Body of pancreas (tissue), 4 donors: ENCODE measurements around the gene BLZF1. TPM values are rescaled to one million over a fixed set of nuclear protein-coding genes. Genes with fewer than 3 reads are reported as not detected.

Source experiments
- ATAC-seq: fragments of 150-250 bp; one replicate; pipeline ENCODE4 v1.9.1; 2016
- DNase-seq, 4 donors: peaks; one replicate each; pipeline ENCODE4 v3.0.0-alpha.2; 2019
- H3K27ac ChIP-seq, 4 donors: fragments of 200-600 bp; sonication (generic); 1 replicate in 3 of 4; 2 replicates in 1 of 4; pipeline versions ENCODE4 v1.5.1 to v1.6.1; 2016 to 2019; ENCODE audit warnings: mild to moderate bottlenecking in 1 of 4, mixed read lengths in 1 of 4, moderate library complexity in 1 of 4
- H3K27me3 ChIP-seq, 2 donors: fragments of 200-600 bp; sonication (generic); one replicate each; pipeline ENCODE4 v1.6.0; 2016; ENCODE audit warnings: mild to moderate bottlenecking in 1 of 2
- H3K36me3 ChIP-seq, 2 donors: fragments of 200-600 bp; sonication (generic); replicated peaks in 1 of 2; 2 replicates each; pipeline ENCODE4 v1.5.1; 2016; ENCODE audit warnings: low read depth in 2 of 2; ENCODE audit not compliant: insufficient read depth in 1 of 2
- H3K4me1 ChIP-seq: fragments of 200-600 bp; sonication (generic); one replicate; pipeline ENCODE4 v1.6.0; 2016
- H3K4me3 ChIP-seq, 2 donors: fragments of 200-600 bp; sonication (generic); 1 replicate in 1 of 2; 2 replicates in 1 of 2; pipeline ENCODE4 v1.5.1; 2016 to 2019
- H3K9me3 ChIP-seq, 3 donors: fragments of 200-600 bp; sonication (generic); 1 replicate in 2 of 3; 2 replicates in 1 of 3; pipeline ENCODE4 v1.5.1; 2016
- POLR2A ChIP-seq, 3 donors: fragments of 450-650 bp; IDR thresholded peaks; one replicate each; pipeline ENCODE4 v1.6.1; 2016; ENCODE audit warnings: antibody characterized with exemption in 3 of 3, mild to moderate bottlenecking in 2 of 3
- WGBS, 2 donors: methylation state at CpG; one replicate each; pipeline ENCODE4 v1.1.5; 2017; 5-methylcytosine and 5-hydroxymethylcytosine counted together
- intact Hi-C: fragments of 100-400 bp; cut with DNase I; formaldehyde crosslinking; loops from one replicate; pipeline ENCODE4 v1.15.1; 2023
- total RNA-seq, 2 donors: library from RNA; depleted of rRNA; stranded (reverse); fragments of >200 nt; gene quantifications; one replicate each; pipeline ENCODE4 v1.1.0, GENCODE V29; 2016
- TF ChIP-seq, protein P1 (sequence below), 7 experiments: fragments of 450-650 bp in 4 of 7; fragments of 200-600 bp in 3 of 7; sonication (generic) in 3 of 7; IDR thresholded peaks; one replicate each; pipeline ENCODE4 v1.5.1; 2016 to 2019; ENCODE audit warnings: antibody characterized with exemption in 7 of 7

Gene BLZF1
- total RNA-seq, 2 donors from 2014 or later = 11.5 to 15.0 TPM

DNA sequence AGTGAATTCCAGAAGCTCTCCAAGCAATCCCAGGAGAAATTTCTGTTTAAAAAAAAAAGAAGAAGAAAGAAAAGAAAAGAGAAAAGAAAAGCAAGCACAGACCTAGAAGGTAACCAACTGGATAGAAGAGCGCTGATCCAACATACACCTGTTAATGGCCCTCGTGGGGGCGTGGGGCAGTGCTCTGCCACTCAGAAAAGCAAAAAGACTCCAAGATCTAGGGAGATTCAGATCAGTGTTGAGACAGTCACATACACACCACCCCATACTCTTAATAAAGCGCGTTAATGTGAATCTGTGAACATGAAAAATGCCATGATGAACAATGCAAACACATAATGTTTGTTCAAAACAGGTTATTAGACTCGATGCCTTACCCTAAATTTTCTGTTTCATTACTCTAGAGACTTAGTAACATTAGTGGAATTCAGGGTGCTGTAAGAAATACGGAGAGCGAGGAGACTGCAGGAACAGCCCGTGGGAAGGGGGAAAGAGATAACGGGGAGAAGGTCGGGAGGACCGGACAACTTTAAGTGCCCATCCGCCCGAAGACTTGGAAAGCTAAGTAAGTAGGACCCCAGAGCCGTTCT lies 804 bp upstream of the BLZF1 start:
- H3K36me3 ChIP-seq = peaks cover 0 to 3% of the 10 kb centered on the region in 2 donors
- peak; percentile 4 for ATAC-seq
- peak overlapping the region in 3 of 4 donors; percentile 76 to 89 (median 86) for H3K27ac ChIP-seq
- 5 to 9% methylated on average over 15 of the region's 15 CpGs for whole genome bisulfite sequencing, 2 donors
- TF ChIP-seq, protein P1, sequence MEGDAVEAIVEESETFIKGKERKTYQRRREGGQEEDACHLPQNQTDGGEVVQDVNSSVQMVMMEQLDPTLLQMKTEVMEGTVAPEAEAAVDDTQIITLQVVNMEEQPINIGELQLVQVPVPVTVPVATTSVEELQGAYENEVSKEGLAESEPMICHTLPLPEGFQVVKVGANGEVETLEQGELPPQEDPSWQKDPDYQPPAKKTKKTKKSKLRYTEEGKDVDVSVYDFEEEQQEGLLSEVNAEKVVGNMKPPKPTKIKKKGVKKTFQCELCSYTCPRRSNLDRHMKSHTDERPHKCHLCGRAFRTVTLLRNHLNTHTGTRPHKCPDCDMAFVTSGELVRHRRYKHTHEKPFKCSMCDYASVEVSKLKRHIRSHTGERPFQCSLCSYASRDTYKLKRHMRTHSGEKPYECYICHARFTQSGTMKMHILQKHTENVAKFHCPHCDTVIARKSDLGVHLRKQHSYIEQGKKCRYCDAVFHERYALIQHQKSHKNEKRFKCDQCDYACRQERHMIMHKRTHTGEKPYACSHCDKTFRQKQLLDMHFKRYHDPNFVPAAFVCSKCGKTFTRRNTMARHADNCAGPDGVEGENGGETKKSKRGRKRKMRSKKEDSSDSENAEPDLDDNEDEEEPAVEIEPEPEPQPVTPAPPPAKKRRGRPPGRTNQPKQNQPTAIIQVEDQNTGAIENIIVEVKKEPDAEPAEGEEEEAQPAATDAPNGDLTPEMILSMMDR (IDR thresholded peaks at IDR 0.05) = no peak
- TF ChIP-seq POLR2A (IDR thresholded peaks at IDR 0.05) = no peak
- intact Hi-C loops = no loop called here
- no peaks in the 10 kb centered on the region for H3K27me3 ChIP-seq
- no peaks in the 10 kb centered on the region for H3K9me3 ChIP-seq
- DNase-seq = no peak
- peaks cover 16% of the 10 kb centered on the region for H3K4me1 ChIP-seq
- H3K4me3 ChIP-seq = peak overlapping the region; percentile 20 to 46

GRCh38 chr1:169368406-169368769 lies 393 bp downstream of the BLZF1 start:
- no peaks in the 10 kb centered on the region for H3K9me3 ChIP-seq
- H3K4me1 ChIP-seq = peaks cover 16% of the 10 kb centered on the region
- no peak for ATAC-seq
- no peaks in the 10 kb centered on the region for H3K27me3 ChIP-seq
- 1% methylated on average over 16 of the region's 16 CpGs for WGBS, 2 donors
- H3K27ac ChIP-seq = peak overlapping the region; percentile 65 to 89 (median 81)
- intact Hi-C loops = no loop called here
- H3K36me3 ChIP-seq = peaks cover 0 to 5% of the 10 kb centered on the region in 2 donors
- peak in 1 of 3 donors; percentile 12 for TF ChIP-seq POLR2A (IDR thresholded peaks at IDR 0.05)
- TF ChIP-seq, protein P1 (IDR thresholded peaks at IDR 0.05) = no peak
- DNase-seq = peak in 3 of 4 donors; percentile 12 to 21 (median 19)
- H3K4me3 ChIP-seq = peak overlapping the region; percentile 20 to 46

GRCh38 chr1:169371404-169371803 lies 3.4 kb downstream of the BLZF1 start:
- no peak for ATAC-seq
- Histone ChIP-seq H3K4me1 (peaks cover 16% of the 10 kb centered on the region), H3K9me3 (no peaks in the 10 kb centered on the region), H3K4me3 (no peak overlapping the region), H3K36me3 (peaks cover 0 to 5% of the 10 kb centered on the region in 2 donors), H3K27me3 (no peaks in the 10 kb centered on the region), H3K27ac (no peak overlapping the region)
- intact Hi-C loops = no loop called here
- 56 to 70% methylated on average over 1 of the region's 1 CpG for WGBS, 2 donors
- TF ChIP-seq, protein P1 (IDR thresholded peaks at IDR 0.05) = no peak
- TF ChIP-seq POLR2A (IDR thresholded peaks at IDR 0.05) = no peak
- no peak for DNase-seq

- H3K36me3 ChIP-seq = peaks cover 0 to 19% of the 10 kb centered on the region in 2 donors
- no peak overlapping the region for H3K27ac ChIP-seq
- no peak overlapping the region for H3K4me3 ChIP-seq
- H3K27me3 ChIP-seq = no peaks in the 10 kb centered on the region
- no peaks in the 10 kb centered on the region for H3K4me1 ChIP-seq
- no peak for DNase-seq
- intact Hi-C loops = no loop called here
- TF ChIP-seq POLR2A (IDR thresholded peaks at IDR 0.05) = no peak
- TF ChIP-seq, protein P1 (IDR thresholded peaks at IDR 0.05) = no peak
- no peak for ATAC-seq
- no peaks in the 10 kb centered on the region for H3K9me3 ChIP-seq
These were observed 13.2 kb downstream of the BLZF1 start for GRCh38 chr1:169381162-169381561.

GRCh38 chr1:169383449-169383848 lies 15.5 kb downstream of the BLZF1 start:
- H3K36me3 ChIP-seq = peaks cover 0 to 14% of the 10 kb centered on the region in 2 donors
- intact Hi-C loops = no loop called here
- H3K27ac ChIP-seq = no peak overlapping the region
- H3K27me3 ChIP-seq = no peaks in the 10 kb centered on the region
- TF ChIP-seq, protein P1 (IDR thresholded peaks at IDR 0.05) = no peak
- TF ChIP-seq POLR2A (IDR thresholded peaks at IDR 0.05) = no peak
- ATAC-seq (no peak), DNase-seq (no peak)
- no peak overlapping the region for H3K4me3 ChIP-seq
- no peaks in the 10 kb centered on the region for H3K4me1 ChIP-seq
- H3K9me3 ChIP-seq = no peaks in the 10 kb centered on the region
- WGBS, 2 donors = 83 to 84% methylated on average over 4 of the region's 4 CpGs
